ENCODE data around the gene TMEM95. TPM values are rescaled to one million over a fixed set of nuclear protein-coding genes. Genes with fewer than 3 reads are reported as not detected.

TMEM95 gene
- total RNA-seq, 4 donors from 2014 or later, result not detected

GRCh38 chr17:7314719-7315569 is 40.0 kb upstream of the TMEM95 start, which contains the start of gene GPS2:
GPS2 (minus strand) TSS chr17:7315360; CDS start chr17:7315052, 308 bp downstream.
- DNase-seq, result peak; percentile 94 to 97 (median 97)
- H3K4me1 ChIP-seq, result peaks cover 0 to 31% (median 9%) of the 10 kb centered on the region in 4 donors
- H3K27me3 ChIP-seq, result no peaks in the 10 kb centered on the region
- no peaks in the 10 kb centered on the region for H3K9me3 ChIP-seq
- H3K4me3 ChIP-seq, result peak within 1 kb of the TSS; percentile 82 to 97 (median 90)
- H3K36me3 ChIP-seq, result peaks cover 0 to 59% (median 0%) of the 10 kb centered on the region in 3 donors
- no peak for TF ChIP-seq CTCF (IDR thresholded peaks at IDR 0.05)
- TF ChIP-seq POLR2A (IDR thresholded peaks at IDR 0.05), result peak; percentile 81 to 84
- H3K27ac ChIP-seq, result peak within 1 kb of the TSS; percentile 86 to 98 (median 91)

GRCh38 chr17:7315570-7316235 is 39.3 kb upstream of the TMEM95 start:
- no peak for TF ChIP-seq POLR2A (IDR thresholded peaks at IDR 0.05)
- no peak for TF ChIP-seq CTCF (IDR thresholded peaks at IDR 0.05)
- H3K4me1 ChIP-seq, result peaks cover 0 to 26% (median 9%) of the 10 kb centered on the region in 4 donors
- H3K36me3 ChIP-seq, result peaks cover 0 to 59% (median 0%) of the 10 kb centered on the region in 3 donors

GRCh38 chr17:7317161-7317803 is 37.7 kb upstream of the TMEM95 start:
- H3K9me3 ChIP-seq, result no peaks in the 10 kb centered on the region
- TF ChIP-seq CTCF (IDR thresholded peaks at IDR 0.05) (no peak), POLR2A (IDR thresholded peaks at IDR 0.05) (no peak)
- H3K4me3 ChIP-seq, result no peak overlapping the region
- H3K27ac ChIP-seq, result no peak overlapping the region
- H3K4me1 ChIP-seq, result peaks cover 0 to 26% (median 9%) of the 10 kb centered on the region in 4 donors
- DNase-seq, result no peak
- H3K36me3 ChIP-seq, result peaks cover 0 to 61% (median 0%) of the 10 kb centered on the region in 3 donors
- no peaks in the 10 kb centered on the region for H3K27me3 ChIP-seq

More at GRCh38 chr17:7315570-7316235, 39.3 kb upstream of the TMEM95 start:
- Histone ChIP-seq H3K9me3 (no peaks in the 10 kb centered on the region), H3K27me3 (no peaks in the 10 kb centered on the region), H3K4me3 (peak overlapping the region; percentile 82 to 97 (median 90)), H3K27ac (peak overlapping the region; percentile 86 to 98 (median 91))
- no peak for DNase-seq

- Histone ChIP-seq H3K27ac (no peak overlapping the region), H3K36me3 (peaks cover 0 to 61% (median 0%) of the 10 kb centered on the region in 3 donors)
Measured at GRCh38 chr17:7318121-7318860, 36.7 kb upstream of the TMEM95 start.

More at GRCh38 chr17:7318121-7318860, 36.7 kb upstream of the TMEM95 start:
- no peak overlapping the region for H3K4me3 ChIP-seq
- no peaks in the 10 kb centered on the region for H3K27me3 ChIP-seq
- peaks cover 0 to 18% (median 9%) of the 10 kb centered on the region in 4 donors for H3K4me1 ChIP-seq
- no peaks in the 10 kb centered on the region for H3K9me3 ChIP-seq
- TF ChIP-seq CTCF (IDR thresholded peaks at IDR 0.05) (no peak), POLR2A (IDR thresholded peaks at IDR 0.05) (no peak)
- no peak for DNase-seq

Measured in Peyer's patch (tissue), 4 donors.